ENCODE data around the gene MEIS2.
A peak's percentile ranks its signal among the peaks of the same experiment; 100 is the strongest.

The MEIS2 gene

DNA sequence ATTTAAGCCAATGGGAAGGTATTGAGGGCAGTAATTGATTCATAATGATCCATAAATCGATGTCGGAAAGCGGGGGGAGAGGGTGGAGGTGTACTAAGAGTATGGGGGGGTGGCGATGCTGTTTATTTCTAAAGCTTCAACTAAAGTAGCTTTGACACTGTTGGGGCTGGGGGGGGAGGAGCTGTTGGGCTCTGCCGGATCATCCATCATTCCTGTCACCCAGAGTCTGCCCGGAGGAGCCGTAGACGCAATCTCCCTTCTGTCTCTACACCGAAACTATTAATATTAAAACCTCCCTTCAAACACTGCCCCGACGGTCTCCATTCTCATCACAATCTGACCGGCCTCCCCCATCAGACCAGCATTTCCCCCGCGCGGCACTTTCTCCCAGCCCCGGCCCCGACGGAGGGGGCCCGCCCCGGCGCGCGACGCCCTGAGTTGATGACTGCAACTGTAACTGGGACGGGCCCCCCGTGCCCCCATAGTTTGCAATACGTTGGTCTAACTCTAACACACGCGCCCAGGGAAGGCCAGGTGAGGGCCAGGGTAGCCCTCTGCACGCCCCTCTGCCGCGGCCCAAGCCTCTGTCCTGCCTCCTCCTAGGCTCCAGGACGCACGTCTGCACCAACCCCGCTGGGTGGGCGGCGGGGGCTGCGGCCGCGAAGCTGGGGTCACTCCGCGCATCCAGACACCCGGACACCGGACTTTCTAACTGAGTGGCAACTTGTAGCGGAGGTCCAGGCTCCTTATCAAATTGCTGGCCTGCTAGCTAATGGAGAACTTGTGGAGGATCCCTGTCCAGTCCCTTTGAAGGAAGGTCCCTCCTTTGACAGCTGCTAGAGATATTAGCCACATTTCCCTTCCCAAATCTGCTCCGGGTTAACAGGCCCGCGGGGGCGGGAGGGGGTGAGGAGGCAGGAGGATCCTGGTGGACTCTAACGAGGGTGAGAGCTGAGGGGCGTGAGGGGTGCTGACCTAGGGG is 212.0 kb downstream of the MEIS2 start:
- no peak for DNase-seq

DNA sequence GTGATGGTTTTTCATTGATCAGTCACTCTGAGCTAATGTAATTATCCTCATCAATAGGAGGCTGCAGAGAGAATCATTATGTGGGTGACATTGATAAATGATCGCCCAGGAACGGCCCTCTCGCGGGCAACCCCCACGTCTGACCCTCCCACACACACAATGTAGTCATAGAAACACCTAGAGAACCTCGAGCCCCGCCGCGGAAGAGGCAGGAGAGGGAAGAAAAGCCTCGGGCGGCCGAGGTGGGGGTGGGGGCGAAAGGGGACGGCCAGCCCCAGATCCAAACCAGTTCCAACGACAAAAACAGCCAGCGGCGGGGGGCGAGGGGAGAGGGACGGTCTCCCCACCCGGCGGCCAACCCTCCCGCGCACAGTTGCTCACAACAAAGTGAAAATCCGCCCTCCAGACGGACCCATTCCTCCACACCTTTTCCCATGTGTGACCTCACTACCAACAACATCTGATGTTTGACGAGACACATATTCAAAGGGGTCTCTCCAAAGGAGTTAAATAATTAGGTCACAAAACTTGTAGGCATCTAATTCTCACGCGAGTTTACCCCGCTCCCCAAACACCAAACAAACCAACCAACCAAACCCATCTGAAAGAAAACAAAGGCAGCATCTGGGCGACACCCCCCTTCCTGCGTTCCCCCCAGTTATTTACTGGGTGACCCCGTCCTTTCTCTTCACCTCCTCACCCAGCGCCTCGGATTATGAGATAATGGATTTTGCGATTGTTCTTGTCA is 213.0 kb downstream of the MEIS2 start:
- DNase-seq, result peak; percentile 35

DNA sequence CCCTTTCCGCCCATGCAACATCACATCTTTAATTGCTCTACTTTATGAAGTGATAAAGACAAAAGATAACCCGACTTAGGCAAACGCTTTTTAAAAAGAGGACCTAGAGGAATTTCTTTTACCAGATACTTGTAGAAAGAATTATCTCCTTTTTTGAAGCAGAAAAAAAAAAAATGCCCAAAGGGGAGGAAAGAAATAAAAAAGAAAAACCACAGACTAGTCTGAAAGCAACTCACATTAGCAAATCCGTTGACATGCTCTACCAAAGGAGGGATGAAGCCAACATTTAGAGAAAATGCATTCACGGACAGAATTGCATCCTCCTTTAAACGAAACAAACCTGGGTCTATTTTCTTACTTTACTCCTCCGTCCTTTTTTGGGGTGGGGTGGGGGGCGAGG is 213.6 kb downstream of the MEIS2 start:
- DNase-seq, result no peak

DNA sequence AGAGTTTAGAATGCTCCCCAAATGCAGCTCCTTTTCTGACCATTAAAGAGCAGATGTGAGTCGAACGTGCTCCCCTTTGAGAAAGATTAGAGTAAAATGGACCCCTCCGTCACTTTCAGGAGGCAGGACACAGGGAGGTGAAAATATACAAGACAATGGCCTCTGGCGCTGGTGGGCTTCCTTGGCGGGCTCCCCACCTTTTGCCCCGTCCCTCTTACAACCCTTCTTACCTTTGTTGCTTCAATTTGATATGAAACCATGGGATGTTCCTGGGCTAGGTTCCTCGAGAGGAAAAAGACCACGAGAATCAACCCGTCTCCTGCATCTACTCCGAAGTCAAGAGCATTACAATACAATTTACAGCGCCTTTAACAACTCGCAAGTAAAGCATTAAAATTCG is 214.2 kb downstream of the MEIS2 start:
- no peak for DNase-seq

DNA sequence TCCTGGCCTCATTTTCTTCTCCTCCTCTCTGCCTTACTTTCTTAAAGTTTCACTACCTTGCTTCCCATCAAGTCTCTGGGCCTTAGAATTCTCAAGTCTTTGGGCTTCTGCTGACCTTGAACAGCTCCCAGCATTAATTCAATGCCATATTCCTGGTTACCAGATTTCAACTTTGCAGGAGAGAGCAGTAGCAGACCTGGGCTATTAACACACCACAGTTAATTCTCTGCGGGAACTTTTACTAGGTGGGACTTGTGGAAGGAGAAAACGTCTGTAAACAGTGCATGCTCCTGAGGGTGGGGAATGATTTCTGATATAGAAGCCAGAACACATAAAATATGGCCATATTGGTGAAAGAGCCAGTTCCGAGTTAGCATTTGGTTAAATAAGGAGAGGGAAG is 214.6 kb downstream of the MEIS2 start:
- DNase-seq, result no peak

DNA sequence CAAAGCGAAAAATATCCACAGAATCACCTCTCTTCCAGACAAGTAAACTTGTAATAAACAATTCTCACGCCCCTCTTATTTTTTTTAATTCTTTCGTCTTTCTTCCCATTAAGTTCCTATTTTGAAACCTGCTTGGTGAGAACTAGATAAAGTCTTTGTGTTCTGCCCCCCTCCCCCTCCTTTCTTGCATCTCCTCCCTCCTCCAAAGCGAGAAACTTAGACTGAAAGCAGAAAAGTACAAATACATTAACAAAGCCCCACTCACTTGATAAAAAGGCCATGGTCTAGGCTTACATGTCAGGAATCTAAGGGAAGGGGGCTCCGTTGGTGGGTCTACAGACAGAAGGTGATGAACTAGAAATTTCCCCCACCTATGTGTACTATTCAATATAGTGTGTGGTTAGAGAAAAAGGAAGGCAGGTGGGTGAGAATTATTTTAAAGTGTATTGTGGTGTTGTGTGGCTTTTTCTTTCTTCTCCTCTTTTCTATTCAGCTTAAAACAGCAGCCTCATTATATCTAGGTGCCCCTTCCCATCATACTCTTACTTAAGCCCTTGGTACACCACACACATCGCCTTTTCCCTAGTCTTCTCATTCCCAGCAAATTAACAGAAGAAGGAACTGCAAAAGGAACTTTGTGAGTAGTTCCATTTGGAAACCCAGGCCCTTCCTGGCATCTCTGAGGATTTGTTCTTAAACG is 215.3 kb downstream of the MEIS2 start:
- no peak for DNase-seq

DNA sequence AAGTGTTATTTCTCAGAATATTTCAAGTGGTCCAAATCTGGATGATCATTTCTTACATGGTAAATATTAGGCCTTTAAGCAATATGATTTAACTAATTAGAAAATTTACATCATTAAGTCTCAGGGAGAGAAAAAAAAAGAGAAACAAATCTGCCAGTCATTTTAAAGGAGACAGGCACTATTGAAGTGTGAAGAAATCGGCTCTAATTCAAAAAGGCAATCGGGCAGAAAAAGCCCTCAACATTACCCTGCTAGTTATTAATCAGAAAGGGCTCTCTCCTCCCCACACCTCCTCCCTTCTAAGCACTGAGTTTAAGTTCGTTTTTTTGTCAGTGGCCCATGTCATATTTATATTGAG is 215.9 kb downstream of the MEIS2 start:
- DNase-seq, result no peak

DNA sequence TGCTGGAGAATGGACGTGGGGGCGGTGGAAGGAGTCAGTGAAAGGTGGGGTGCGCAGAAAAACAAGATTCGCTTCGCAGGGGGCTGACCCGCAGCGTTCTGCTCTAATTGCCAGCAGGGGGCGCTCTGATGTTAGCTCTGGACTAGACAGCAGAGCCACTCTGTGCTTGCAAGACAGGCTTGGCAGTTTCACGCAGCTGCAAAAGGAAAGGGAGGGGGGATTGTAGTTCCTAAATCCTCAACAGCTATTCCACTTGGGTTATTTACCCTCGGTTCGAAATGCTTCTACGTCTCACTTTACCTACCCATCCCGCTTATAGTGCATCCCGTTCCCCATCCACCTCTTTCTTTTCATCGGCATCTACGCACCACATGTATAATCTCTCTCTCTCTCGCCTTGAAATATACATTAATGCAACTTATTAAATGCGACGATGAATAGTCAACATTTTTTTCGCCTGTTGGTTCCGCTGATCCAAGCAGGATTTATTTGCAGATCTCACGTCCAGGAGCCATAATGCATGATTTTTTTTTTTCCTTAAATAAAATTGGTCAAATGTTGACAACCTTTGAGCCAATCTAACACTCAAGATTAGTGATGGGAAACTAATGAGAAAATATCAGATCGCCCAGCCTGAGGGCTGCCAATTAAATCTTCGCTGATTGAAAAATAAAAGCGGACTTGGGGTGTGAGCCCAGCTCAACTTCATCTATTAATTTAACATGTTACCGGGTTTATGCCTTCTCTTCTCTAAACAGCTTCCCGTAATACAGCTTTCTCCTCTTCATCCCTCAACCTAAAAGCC is 216.4 kb downstream of the MEIS2 start:
- DNase-seq, result peak; percentile 91

DNA sequence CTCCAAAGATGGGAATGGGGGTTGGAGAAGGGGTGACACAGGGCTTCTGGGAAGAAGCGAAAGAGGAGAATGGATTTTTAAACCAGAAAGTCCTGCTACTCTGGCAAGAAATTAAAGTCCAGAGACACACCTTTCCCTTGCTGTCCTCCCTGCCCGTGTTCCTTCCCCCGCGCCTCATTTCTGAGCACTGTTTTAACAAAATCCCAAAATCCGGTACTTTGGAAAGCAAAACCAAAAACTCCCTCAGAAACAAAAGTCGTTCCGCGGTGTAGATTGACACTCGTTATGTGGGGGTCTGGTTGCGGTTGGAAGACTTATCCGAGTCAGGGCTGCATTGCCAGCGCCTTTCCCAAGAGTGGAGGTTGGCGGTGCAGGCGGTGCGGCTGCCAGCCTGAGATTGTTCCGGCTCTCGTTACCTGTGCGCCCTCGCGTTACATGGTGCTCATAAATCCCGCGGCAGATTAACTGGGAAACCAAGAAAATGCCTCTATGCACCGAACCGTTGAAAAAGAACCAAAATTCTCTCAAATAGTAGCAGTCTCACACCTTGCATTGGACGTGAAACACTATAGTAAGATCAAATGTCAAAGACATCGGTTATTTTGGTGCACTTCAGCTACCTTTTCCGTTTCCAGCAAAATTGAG is 217.7 kb downstream of the MEIS2 start:
- DNase-seq, result no peak

DNA sequence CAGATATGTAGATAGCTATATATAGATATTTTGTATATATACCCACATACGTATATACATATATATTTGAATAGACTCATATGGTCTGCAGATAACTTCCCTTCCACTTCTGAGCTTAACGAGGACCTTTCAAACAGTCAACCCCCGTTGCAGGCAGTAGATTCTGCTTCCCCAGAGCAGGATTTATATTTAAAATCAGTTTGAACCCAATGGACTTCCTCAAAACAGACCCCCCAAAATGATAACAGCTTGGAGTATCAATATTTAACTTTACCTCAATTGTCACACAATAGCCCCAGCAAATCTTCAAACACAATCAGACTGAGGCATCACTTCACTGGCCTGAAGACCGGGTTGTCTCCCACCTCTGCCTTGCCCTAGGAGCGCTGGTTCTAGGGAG is 218.3 kb downstream of the MEIS2 start:
- DNase-seq, result no peak

DNA sequence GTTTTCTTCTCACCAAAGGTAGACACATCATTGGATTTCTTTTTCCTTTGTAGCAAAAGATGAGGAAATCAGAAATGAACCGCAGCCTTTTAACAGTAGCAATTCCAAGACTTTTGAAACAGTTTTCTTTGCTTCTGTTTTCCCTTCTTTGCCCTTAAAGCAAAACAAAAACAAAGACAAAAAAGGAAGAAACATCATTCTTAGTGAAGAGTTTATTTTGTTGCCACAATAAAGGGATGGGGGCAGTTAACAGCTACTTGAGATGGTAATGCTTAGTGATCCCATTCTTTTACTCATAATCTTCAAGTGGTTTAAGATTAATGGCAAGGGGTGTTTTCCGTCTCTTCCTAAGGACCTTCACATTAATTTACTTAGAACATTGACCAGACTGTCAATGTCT is 218.8 kb downstream of the MEIS2 start:
- DNase-seq, result no peak

DNA sequence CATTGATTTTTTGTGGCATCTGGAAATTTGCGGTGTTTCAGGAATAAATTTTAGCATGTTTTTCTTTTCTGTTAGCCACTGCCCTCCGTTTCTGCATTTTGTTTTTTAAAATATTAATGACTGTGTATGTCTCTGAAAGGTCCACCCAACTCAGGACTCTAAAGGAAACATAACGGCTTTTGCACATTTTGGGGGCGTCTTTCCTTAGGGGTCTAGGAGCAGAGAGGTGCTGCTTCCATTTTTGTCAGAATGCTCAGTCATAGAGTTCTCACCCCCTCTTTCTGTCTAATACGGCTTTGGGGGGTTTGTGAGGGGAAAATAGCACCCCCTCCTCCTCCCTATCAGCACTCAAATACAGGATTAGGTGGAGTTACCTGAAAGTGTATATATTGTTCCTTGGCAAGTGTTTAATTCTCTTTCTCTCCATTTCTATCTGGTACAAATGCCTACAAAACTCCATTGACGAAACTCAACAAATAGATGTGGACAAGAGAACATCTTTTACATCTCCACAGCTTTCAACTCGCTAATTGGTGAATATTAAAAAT is 219.4 kb downstream of the MEIS2 start:
- DNase-seq, result no peak

DNA sequence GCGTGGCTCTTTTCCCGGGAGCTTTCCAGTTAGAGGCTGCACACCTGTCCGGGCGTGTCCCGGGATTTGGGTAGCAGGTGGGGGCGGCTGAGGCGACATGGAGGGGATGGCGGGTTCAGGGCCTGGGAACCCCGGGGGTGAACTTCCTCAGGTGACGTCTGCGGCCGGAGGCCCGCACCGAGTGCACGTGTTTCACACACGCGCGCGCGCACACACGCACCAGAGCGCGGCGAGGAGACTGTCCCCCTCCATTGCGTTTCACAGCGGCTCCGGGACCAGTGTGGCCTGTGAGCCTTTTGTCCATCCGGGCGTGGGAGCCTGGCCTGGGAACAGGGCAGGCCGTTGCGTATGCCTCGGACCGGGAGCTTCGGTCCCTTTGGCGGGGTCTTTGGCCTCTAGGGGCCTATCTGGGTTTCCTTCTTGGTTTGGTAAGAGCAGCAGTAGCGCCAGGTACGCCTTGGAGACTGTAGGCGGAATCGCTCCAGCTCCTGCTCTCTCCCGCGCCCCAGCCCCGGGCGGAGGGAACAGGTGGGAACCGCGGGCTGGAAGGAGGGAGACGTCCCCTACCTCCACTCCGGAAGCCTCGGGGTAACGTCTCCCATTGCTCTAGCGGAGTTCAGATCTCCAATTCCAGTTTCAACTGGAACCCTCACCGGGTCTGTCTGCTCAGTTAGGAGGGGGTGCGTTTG is 220.0 kb downstream of the MEIS2 start:
- DNase-seq, result no peak

DNA sequence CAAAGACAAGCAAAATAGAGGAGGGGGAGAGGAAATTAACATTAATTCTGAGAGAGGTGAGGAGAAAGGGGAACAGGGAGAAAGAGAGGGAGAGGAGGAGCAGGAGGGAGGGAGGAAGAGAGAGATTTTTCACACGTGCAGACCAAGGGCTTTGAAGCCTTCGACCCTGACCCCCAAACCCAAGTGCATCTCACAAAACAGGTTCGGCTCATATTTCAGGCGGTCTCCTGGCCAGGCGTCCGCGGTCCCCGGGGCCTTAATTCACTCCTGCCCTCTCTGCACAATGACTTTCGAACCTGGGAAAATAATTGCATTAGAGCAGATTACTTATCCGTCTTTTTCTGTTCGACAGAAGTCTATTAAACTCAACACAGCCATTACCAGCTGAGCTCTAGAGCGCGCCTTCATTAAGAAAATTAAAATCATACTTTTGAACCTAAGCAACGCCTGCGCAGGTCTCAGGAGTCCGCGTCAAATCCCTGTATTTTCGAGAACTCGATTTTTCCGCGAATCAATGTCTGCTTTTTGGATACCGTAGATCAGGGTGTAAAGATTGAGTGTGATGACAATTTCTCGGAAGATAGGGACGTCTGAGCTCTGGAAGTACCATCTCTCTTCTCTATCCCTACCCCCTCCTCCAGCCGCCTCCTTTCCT is 220.7 kb downstream of the MEIS2 start:
- DNase-seq, result no peak

DNA sequence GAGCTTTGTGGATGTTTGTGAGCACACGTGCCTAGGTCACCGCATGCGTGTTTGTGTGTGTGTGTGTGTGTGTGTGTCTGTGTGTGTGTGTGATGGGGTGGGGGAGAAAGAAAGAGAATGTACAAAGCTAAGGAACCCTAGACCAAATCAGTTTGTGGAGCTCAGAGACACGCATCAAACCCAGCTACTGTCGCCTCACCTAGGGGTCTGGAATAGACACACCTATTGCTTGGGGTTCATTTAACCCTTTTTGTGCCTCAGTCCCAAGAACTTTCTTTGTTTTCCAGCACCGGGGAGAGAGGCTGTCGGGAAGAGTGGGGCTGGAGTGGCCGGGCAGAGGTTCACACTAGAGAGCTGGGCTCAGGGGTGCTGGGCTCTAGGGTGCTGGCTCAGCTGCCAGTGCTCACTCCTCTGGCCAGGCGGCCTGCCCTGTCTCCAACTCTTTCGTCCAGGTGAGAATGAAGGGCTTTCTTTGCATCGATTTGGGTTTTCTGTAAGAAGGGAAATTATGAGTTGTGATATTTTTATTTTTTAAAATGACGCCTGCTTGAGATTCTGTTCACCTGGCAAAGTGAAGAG is 221.6 kb downstream of the MEIS2 start:
- DNase-seq, result no peak

DNA sequence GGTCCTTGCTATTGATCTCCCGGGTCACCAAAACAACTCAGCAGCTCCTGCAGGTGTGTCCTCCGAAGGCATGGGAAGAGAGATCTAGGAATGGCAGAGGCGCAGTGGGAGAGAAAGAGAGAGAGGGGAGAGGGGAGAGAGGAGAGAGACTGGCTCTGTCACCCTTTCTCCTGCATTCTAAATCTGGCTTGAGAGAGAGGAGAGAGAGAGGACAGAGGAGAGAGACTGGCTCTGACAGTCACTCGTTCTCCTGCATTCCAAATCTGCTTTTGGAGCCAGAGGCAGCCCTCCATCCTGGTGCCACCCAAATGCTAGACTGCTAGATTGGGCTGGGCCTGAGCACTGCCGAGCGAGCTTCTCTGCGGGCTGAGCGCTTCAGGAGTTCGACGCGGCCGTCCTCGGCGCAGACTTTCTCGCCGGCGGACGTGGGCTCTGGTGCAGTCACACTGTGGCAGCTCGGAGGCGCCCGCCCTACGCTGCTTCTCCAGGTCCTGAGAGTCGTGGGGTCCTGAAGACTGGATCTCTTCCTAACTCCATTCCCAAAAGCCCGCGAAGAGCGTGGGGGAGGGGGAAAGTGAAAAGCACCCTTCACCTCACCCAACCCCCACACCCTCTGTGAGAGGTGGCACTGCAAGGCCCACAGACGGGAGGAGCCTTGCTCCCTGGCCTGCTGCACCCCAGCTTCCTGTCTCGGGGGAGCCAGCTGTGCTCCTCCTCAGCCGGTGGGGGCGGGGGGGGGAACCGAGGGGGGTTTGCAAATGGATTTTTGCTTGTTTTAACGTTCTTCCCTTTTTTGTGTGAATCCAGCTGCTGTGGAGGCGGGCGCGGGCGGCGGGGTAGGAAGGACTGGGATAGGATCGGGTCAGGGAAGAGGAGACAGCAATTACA is 222.3 kb downstream of the MEIS2 start:
- no peak for DNase-seq

DNA sequence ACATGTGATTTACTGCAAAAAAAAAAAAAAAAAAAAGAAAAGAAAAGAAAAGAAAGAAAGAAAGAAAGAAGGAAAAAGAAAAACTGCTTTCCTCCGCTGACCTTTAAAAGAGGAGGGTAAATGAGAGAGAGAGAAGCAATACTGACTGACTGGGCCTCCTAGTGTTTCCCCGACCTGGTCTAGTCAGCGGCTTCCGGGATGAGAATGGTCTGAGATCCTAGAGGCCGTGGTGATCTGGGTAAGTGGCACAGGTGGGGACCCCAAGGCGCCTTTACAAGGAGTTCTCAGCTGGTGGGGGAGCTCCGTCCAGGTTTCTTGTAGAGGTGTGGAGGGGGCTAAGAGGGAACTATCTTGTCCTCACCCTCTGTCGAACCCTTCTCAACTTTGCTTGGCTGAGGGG is 223.1 kb downstream of the MEIS2 start:
- no peak for DNase-seq

DNA sequence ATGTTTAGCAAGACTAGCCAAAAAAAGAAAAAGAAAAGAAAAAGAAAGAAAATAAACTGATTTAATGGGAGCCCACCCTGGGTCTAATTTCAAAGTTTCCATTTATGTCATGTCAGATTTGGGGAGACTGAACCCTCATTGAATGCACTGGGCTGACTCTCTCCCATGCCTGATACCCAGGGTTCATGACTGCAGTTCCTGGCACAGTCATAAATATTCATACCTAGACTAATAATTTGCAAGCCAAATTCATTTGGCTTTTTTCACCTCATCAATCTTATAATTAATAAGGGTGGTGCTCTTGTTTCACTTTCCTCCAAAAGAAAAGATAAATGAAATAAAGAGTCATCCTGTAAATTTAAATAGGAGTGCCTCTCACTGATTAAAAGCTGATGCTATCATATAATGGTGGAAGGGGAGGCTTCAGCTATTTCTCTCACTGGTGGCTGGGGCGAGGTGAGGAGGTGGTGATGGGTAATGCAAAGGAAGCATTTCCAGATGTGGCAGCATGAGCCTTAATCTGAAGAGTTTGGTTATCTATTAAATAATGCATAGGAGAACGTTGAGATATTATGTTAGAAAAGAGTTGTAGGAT is 224.5 kb downstream of the MEIS2 start:
- no peak for DNase-seq

DNA sequence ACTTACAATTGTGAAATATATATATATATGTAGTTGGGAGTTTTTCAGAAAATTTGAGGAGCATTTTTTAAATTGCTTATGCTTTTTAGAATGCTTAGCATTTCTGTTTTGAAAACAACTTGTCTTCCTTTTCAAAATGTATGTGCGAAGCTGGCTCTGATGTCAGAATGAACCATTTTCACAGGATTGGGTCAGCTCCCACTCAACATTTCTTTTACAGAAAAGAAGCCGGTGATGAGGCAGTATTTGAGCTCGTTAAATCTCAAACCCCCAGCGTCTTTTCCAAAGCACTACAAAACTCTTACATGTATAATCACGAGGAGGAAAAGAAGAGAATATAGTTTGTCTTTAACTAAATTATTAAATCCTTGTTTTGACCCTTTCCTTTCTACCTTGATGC is 225.4 kb downstream of the MEIS2 start:
- DNase-seq, result no peak

Measured in right hindlimb (tissue), 1 donor.